Osteocyte (in vitro differentiated cells): ENCODE data around the gene IFT172. TPM values are rescaled to one million over a fixed set of nuclear protein-coding genes. Genes with fewer than 3 reads are reported as not detected.
A peak's percentile ranks its signal among the peaks of the same experiment; 100 is the strongest.

Experiments
- DNase-seq: peaks from one replicate; pipeline ENCODE4 v3.0.0; 2021; ENCODE audit warnings: mixed read lengths; ENCODE audit not compliant: unreplicated experiment; ENCODE audit errors: extremely low spot score
- H3K27ac Mint-ChIP-seq: one replicate; pipeline ENCODE4 v1.8.0; 2021; ENCODE audit warnings: mild to moderate bottlenecking, mixed read lengths; ENCODE audit not compliant: unreplicated experiment
- H3K27me3 Mint-ChIP-seq: one replicate; pipeline ENCODE4 v1.8.0; 2021; ENCODE audit warnings: mixed read lengths; ENCODE audit not compliant: unreplicated experiment
- H3K36me3 Mint-ChIP-seq: one replicate; pipeline ENCODE4 v1.8.0; 2021; ENCODE audit warnings: mixed read lengths; ENCODE audit not compliant: unreplicated experiment
- H3K4me1 Mint-ChIP-seq: one replicate; pipeline ENCODE4 v1.8.0; 2021; ENCODE audit warnings: mixed read lengths; ENCODE audit not compliant: unreplicated experiment
- H3K4me3 Mint-ChIP-seq: one replicate; pipeline ENCODE4 v1.8.0; 2021; ENCODE audit warnings: mild to moderate bottlenecking, moderate library complexity, mixed read lengths; ENCODE audit not compliant: unreplicated experiment
- H3K9me3 Mint-ChIP-seq: one replicate; pipeline ENCODE4 v1.8.0; 2021; ENCODE audit warnings: mixed read lengths; ENCODE audit not compliant: unreplicated experiment
- CTCF ChIP-seq: fragments of 200-600 bp; sonication (generic); IDR thresholded peaks from 2 replicates; pipeline ENCODE4 v1.5.0; 2021; ENCODE audit warnings: antibody characterized with exemption, mild to moderate bottlenecking, moderate library complexity
- total RNA-seq: library from RNA; stranded (reverse); gene quantifications from 2 replicates; pipeline ENCODE4 v1.2.1, GENCODE V29; 2021

The IFT172 gene
- total RNA-seq, 1 donor from 2014 or later: 42.5 TPM

- H3K4me3 Mint-ChIP-seq: no peak overlapping the region
- DNase-seq: no peak
- H3K27ac Mint-ChIP-seq: no peak overlapping the region
- no peak for TF ChIP-seq CTCF
- H3K9me3 Mint-ChIP-seq: no peaks in the 10 kb centered on the region
- no peaks in the 10 kb centered on the region for H3K4me1 Mint-ChIP-seq
- no peaks in the 10 kb centered on the region for H3K36me3 Mint-ChIP-seq
- H3K27me3 Mint-ChIP-seq: peaks cover 59% of the 10 kb centered on the region
Observed at GRCh38 chr2:27527182-27527581, 37.6 kb upstream of the IFT172 start.

- peak; percentile 70 for DNase-seq
- H3K4me1 Mint-ChIP-seq: no peaks in the 10 kb centered on the region
- no peaks in the 10 kb centered on the region for H3K9me3 Mint-ChIP-seq
- no peak overlapping the region for H3K4me3 Mint-ChIP-seq
- TF ChIP-seq CTCF: no peak
- peaks cover 47% of the 10 kb centered on the region for H3K27me3 Mint-ChIP-seq
- H3K27ac Mint-ChIP-seq: no peak overlapping the region
- no peaks in the 10 kb centered on the region for H3K36me3 Mint-ChIP-seq
Observed at GRCh38 chr2:27522400-27522945, 32.9 kb upstream of the IFT172 start.

- no peak for TF ChIP-seq CTCF
- peaks cover 43% of the 10 kb centered on the region for H3K27me3 Mint-ChIP-seq
- H3K4me1 Mint-ChIP-seq: no peaks in the 10 kb centered on the region
- H3K36me3 Mint-ChIP-seq: no peaks in the 10 kb centered on the region
- peak; percentile 7 for DNase-seq
- H3K9me3 Mint-ChIP-seq: no peaks in the 10 kb centered on the region
- H3K27ac Mint-ChIP-seq: no peak overlapping the region
- no peak overlapping the region for H3K4me3 Mint-ChIP-seq
Observed at GRCh38 chr2:27520316-27520715, 30.8 kb upstream of the IFT172 start.

- Mint-ChIP-seq H3K4me3 (no peak overlapping the region), H3K9me3 (no peaks in the 10 kb centered on the region), H3K27me3 (peaks cover 40% of the 10 kb centered on the region), H3K27ac (no peak overlapping the region), H3K36me3 (no peaks in the 10 kb centered on the region), H3K4me1 (no peaks in the 10 kb centered on the region)
- no peak for DNase-seq
- no peak for TF ChIP-seq CTCF
Observed at GRCh38 chr2:27518782-27519113, 29.2 kb upstream of the IFT172 start.

- H3K9me3 Mint-ChIP-seq: no peaks in the 10 kb centered on the region
- peaks cover 40% of the 10 kb centered on the region for H3K27me3 Mint-ChIP-seq
- no peak overlapping the region for H3K4me3 Mint-ChIP-seq
- peak; percentile 63 for DNase-seq
- H3K27ac Mint-ChIP-seq: no peak overlapping the region
- TF ChIP-seq CTCF: no peak
- no peaks in the 10 kb centered on the region for H3K36me3 Mint-ChIP-seq
- no peaks in the 10 kb centered on the region for H3K4me1 Mint-ChIP-seq
Observed at GRCh38 chr2:27518113-27518781, 28.7 kb upstream of the IFT172 start.
